Lung microvascular endothelial cell (primary cell): ENCODE data around the gene TMEM242. TPM values are rescaled to one million over a fixed set of nuclear protein-coding genes. Genes with fewer than 3 reads are reported as not detected.
"Not testable (repeated sequence)": the region's sequence is repeated elsewhere in the genome, so short reads cannot be mapped to it uniquely, and the experiment has no call there.

Experiments
- DNase-seq, 2 donors: peaks; one replicate each; pipeline versions ENCODE4 v3.0.0 to v3.0.0-alpha.2; 2010; ENCODE audit warnings: low read depth in 2 of 2
- total RNA-seq: library from RNA; depleted of rRNA; stranded (reverse); fragments of >200 nt; gene quantifications from 2 replicates; pipeline ENCODE4 v1.2.1, GENCODE V29; 2014

Gene TMEM242
- total RNA-seq, 1 donor from 2014 or later, result 5.2 TPM

DNA sequence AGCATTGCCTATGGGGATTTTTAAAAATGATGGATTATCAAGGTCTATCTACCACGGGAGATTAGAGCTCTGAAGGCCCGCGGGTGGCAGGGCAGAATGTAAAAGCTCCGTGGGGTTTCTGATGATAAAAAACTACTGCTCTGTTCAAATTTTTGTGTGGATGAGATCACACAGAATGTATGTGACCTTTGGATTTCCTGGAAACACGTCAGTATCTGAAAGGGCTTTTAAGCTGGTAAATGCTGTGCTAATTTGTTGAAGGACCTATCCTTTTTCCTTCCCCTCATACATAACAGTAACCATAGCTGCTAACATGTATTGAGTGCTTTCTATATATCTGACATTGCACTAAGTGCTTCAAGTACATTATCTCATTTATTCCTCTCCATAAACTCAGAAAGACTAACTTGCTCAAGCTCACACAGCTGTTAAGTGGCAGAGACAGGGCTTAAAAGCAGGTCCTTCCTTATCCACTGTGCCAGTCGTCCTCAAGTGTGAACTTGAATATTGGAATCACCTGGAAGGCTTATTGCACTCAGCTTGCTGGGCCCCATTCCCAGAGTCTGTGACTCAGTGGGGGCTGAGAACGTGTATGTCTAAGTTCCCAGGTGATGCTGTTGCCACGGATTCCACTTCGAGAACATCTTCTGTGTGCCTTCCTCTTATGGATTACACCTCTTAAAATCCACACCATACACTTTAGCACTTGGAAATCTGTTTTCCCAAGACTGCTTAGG lies 1.9 kb upstream of the TMEM242 start:
- DNase-seq, result peak; percentile 65 to 84

DNA sequence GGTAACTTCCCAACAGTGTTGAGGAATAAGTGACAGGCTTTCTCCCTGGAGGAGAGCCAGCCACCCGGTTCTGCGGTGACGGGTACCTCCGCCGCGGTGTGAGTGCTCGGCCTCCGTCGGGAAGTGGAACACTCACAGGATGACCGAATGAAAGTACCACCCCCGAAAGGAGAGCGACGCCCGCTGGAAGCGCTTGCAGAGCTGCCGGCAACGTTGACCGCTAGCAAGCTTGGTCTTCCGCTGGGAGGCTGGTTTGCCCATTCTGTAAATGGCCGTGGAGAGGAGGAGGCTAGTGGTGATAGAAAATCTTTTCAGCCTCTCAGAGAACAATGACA lies 614 bp upstream of the TMEM242 start:
- DNase-seq, result peak; percentile 89 to 92

DNA sequence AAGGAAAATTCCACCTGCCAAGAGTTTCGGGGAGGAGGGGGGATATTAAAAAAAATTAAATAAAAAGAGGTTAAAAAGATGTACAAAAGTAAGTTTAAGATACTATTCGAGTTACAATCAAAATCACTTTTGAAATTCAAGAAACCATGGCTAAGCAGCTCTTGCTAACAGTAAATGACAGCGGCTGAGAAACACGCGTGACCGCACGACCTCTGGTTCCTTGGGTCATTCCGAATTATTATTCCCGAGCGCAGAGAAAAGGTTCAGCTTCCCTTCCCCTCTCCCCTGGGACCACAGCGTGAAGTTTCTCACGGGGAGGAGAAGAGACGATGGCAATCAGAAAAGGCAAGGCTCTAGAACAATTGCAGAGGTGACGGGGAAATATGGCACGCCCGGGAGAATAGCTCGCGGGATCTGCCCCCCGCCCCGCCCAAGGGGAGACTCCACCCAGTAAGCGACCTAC lies 496 bp downstream of the TMEM242 start:
- peak; percentile 91 to 92 for DNase-seq

DNA sequence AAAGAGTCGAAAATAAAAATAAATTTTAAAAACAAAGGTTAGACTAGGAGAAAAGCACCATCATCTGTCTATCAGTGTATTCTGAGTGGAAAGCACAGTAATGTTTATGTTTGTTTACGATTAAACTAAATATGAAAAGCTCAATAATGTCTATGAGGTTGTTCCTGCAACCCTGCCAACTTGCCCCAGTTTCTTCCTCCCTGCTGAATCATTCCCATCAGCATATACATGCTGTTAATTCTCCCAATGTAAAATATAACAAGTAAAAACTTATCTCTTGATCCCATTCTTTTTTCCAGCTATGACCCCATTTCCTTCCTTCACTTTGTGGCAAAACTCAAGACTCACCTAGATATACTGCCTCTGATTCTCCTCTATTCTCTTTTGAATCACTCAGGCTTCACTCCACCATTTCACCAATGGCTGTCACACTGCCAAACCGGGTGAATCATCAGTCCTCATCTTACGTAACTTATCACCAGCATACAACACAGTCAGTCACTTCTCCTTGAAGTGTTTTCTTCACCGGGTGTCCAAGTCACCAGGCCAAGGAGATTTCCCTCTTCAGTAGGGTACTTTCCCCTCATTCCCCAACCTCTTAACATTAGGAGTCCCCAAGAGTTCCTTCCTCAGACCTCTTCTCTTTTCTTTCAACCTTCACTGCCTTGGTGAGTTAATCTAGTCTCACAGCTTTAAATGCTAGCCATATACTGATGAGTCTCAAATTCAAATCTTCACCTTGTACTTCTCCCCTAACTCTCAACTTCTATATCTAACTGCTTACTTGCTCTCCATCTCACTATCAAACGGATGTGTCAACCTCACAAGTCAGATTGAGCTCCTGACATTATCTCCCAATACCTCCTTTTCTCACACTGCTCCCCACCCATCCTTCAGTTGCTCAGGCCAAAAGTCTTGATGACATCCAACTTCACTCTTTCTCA lies 6.2 kb downstream of the TMEM242 start:
- peak; percentile 87 to 95 for DNase-seq

DNA sequence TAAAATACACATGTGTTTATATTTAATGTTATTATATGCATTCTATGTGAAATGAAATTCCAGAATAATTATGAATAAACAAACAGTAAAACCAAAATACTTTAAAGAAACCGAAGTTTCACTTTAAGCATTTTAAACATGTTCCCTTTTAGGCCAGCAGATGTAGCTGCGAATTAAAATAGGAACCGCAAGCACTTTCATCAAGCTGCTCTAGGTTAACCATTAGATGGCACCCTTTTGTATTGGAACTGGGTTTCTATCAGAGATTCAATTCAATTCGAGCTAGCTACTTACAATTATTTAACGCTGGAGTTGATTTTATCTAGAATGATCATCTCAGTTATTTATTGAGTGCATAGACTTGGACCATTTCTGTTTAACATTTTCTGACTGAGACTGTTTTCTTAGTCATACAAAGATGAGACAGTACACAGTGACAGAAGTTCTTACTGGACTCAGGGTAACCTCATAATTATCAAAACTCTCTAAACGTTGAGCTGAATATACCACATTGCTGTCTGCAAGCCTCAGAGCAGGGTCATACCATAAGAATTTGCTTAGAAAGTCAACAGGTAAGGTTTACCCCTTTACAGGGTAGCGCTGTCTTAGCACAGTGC lies 8.5 kb downstream of the TMEM242 start:
- peak; percentile 85 to 90 for DNase-seq

DNA sequence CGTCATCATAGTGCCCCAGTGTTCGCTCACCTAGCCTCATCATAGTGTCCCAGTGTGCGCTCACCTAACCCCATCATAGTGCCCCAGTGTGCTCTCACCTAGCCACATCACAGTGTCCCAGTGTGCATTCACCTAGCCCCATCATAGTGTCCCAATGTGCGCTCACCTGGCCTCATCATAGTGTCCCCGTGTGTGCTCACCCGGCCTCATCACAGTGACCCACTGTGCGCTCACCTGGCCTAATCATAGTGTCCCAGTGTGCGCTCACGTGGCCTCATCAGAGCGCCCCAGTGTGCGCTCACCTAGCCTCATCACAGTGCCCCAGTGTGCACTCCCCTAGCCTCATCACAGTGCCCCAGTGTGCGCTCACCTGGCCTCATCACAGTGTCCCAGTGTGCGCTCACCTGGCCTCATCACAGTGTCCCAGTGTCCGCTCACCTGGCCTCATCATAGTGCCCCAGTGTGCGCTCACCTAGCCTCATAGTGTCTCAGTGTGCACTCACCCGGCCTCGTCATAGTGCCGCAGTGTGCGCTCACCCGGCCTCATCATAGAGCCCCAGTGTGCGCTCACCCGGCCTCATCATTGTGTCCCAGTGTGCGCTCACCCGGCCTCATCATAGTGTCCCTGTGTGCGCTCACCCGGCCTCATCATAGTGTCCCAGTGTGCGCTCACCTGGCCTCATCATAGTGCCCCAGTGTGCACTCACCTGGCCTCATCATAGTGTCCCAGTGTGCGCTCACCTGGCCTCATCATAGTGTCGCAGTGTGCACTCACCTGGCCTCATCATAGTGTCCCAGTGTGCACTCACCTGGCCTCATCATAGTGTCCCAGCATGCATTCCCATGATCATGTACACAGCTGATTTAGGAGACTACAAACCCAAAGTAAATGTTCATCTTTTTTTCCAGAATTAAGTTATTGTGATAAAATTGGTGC lies 9.5 kb downstream of the TMEM242 start:
- peak in 1 of 2 donors; percentile 5 for DNase-seq

DNA sequence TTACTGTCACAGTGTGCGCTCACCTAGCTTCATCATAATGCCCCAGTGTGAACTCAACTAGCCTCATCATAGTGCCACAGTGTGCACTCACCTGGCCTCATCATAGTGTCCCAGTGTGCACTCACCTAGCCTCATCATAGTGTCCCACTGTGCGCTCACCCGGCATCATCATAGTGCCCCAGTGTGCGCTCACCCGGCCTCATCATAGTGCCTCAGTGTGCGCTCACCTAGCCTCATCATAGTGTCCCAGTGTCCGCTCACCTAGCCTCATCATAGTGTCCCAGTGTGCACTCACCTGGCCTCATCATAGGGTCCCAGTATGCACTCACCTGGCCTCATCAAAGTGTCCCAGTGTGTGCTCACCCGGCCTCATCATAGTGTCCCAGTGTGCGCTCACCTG lies 10.6 kb downstream of the TMEM242 start:
- peak; percentile 26 to 31 for DNase-seq

DNA sequence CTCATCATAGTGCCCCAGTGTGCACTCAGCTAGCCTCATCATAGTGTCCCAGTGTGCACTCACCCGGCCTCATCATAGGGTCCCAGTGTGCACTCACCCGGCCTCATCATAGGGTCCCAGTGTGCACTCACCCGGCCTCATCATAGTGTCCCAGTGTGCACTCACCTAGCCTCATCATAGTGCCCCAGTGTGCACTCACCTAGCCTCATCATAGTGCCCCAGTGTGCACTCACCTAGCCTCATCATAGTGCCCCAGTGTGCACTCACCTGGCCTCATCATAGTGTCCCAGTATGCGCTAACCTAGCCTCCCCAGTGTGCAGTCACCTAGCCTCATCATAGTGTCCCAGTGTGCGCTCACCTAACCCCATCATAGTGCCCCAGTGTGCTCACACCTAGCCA lies 12.6 kb downstream of the TMEM242 start:
- DNase-seq, result not testable (repeated sequence)

DNA sequence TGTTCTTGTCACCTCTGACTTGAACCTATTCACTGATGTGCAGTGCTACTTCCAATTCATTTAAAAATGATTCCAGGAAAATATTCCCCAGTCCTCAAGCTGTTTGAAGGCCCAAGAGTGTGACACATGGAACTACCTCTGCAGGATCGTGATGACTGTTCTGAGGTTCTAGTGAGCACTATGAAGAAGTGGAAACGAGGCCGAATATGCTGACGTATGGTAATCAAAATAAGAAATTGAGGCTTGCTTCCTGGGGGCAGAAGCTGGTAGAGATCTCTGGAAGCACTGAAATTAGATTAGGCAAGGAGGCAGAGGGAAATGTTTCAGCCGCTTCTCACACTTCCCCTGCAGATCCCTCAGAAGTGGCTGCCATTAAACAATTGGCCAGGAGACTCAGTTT lies 15.7 kb downstream of the TMEM242 start:
- DNase-seq, result no peak

DNA sequence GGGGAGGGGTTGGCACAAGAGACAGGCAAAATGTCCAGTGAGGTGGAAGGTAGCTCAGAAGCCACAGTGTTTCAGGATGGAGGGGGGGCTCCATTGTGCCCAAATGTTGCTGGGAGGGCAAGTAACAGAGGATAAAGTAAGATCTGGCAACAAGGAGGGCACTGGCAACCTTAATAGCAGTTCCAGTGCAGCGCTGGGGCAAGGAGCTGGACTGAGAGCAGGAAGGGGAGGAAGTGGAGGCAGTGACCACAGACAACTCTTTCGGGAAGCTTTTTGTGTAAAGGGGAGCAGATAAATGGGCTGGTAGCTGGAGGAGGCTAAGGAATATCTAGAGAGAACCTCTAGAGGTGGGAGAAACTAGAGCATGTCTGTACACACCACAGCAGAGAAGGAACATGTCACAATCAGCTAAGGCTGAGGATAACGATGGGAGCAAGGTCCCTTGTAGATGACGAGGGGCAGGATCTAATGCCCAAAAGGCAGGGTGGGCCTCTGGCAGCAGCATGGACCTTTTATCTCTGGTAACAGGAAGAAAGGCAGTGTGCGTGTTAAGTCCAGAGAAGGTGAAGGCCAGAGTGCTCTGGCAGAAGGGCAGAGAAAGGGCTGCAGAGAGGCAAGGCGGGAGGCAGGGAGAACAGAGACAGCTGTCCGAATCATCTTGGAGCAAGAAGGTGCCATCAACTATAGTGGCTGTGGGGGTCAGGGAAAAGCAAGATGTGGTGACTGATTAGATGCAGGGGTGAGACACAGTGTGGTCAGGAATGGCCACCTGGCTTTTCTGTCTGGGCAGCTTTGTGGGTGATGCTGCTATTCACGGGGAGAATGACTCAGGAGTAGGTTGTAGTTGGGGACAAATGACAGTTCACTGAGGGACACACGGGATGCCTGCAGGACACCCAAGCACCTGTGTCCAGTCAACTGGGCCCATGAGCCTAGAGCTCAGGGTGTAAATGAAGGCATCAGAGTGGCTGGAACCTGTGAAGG lies 17.4 kb downstream of the TMEM242 start:
- peak in 1 of 2 donors; percentile 30 for DNase-seq

DNA sequence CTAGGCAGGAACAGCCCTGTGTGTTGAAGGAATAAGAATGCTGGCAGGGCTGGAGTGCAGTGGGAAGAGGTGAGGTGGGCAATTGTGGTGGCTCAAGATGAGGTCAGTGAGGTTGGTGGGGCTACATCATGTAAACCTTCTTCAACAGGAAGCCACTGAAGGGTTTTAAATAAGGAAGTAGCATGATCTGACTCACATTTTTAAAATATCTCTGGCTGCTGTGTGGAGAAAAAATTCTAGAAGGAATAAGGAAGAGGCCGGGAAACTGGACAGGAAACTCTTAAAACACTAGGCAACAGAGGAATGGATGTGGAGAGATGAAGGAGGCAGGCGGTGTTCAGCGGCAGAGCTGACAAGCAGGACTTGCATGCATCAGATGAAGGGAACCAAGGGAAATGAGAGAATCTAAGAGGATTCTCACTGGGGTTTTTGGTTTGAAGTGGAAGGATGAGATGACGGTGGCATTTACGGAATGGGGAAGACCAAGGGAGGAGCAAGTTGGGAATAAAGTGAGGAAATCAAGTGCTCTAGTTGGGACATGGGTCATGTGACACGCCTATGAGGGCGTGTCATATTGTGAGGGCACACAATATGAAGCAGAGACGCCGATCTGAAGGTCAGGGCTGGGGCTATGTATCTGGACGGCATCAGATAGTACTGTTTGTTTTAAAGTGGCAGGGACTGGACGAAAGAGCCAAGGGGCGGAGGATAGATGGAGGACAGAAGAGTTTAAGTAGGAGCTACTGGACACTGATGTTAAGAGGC lies 18.2 kb downstream of the TMEM242 start:
- DNase-seq, result peak; percentile 24 to 89

DNA sequence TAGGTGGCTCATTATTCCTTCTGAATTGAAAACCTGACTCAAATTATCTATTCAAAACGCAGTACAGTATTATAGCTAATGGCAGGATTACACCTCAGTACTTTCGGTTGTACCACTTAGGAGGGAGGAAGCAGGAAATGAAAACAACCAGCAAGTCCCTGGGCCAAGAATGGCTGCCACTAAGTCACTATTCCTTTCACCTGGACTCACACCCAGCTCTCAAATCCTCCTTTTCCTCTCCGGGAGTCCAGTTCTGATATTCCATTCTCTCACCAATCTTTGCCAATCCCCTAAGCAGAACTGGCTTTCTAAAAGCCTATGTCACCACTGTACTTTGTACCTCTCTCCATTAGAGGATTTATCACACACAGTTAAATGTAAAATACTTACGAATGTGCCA lies 20.6 kb downstream of the TMEM242 start:
- peak; percentile 8 to 25 for DNase-seq

DNA sequence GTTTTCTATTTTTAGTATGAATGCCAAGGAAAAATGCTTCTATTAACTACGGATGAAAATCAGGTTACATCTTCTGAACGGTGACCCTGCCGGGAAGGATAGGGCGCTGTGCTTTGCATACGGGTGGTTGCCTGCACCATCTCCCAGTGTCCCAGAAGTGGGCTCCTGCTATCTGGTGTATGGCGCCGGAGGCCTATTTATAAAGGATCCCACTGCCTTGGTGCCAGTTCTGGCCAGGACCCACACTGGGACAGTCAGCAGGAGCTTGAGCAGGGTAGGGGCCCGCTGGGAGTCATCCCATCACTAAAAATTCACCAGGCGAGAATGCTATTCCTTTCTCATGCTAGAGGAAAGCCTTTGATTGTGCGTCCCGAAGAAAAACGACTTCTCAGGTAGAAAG lies 22.9 kb downstream of the TMEM242 start:
- DNase-seq, result no peak

DNA sequence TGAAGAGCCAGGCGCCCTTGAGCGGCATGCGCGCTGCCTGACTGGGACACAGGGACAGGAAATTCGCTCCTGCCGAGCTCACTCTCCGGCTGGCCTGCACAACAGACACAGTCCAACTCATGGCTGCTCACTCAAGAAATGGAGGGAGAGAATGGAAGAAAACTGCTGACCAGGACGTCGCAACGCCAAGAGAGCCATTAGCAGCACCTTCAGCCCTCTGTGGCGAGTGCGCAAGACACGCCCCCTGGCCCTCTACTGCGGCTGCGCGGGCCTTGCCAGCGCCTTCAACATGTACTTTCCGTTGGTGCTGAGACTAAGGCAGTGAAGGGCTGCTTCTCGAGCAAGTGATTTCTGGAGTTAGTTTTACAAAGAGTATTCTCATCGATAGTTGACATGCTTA lies 23.3 kb downstream of the TMEM242 start:
- DNase-seq, result no peak

DNA sequence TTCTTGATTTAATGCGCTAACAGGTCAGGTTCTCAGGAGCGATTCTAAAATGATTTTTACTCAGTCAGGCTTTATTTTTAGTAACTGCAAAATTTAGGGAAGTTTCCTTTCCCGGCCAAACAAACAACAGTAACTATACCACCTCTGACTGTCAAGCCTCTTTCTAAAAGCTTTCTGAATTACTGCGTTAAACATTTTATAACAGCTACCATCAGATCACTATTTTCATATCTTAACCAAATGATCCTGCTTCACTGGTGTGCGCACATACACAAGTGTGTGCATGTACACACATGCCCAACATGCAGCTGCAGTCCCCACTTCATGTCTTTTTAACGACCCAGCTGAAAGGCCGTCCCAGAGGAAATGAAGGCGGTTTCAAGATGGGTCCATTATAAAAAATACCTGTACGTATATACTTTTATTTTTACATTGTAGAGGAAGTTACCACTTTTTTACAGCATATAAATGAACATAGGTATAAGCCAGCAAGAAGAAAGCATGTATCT lies 25.0 kb downstream of the TMEM242 start:
- no peak for DNase-seq

DNA sequence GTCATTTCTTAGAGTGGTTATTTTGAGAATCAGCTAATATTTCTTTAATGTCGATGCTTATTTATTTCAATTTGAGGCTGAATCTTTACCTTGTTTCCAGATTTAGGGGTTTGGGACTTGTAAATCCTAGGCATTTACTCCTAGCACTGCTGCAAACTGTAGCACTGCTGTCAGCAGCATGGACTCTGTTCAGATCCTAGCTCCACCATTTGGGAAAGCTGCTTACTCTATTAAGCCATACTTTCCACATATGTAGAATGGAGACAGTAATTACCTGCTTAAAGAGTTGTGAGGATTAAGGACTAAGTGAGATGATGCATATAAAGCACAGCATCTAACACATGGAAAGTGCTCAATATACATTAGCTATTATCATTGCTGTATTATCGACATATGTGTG lies 28.7 kb downstream of the TMEM242 start:
- no peak for DNase-seq

DNA sequence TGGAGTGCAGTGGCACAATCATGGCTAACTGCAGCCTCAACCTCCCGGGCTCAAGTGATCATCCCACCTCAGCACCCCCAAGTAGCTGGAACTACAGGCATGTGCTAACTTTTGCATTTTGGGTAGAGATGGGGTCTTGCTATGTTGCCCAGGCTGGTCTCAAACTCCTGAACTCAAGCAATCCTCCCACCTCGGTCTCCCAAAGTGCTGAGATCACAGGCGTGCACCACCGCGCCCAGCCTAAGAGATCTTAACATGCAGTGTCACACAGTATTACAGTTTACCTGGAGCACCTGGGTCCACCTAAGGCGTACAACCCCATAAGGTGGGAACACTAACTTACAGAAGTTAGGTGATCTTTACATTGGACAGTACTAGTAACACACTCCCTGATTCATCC lies 29.5 kb downstream of the TMEM242 start:
- no peak for DNase-seq

DNA sequence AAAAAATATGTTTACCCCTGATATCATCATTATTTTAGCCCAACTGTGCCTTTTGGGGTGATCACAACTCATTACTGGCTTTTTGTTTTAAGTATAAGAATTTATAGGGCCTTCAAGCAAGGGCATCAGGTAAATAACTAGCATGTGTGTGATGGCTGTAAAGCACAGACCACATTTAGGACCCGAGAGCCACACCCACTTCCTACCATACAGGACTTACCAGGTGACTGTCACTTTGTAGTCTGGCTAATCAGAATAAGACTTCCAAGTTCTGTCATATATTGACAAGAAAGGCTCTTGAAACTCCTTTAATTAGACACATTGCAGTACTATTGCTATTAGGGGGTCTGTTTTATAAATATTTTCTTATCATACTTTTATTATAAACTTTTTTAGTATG lies 31.1 kb downstream of the TMEM242 start:
- no peak for DNase-seq

DNA sequence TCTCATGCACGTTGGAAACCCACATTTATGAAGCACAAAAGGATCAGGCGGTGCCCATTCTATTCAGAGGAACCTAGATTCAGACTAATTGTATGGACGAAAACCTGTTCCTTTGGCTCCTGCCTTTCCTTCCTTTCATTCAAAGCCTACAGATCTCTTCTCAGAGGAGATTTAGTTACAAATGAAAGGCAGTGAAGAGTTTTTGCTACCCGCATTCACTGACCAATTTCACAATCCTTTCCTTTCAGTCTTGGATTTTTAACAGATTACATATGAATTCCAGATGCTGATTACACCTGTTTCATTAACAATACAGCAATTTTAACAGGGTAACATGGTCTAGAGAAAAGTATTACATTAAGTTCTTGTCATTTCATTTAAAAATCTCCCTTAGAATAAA lies 32.0 kb downstream of the TMEM242 start:
- no peak for DNase-seq
